Stimulated activated naive CD8-positive, alpha-beta T cell treated with anti-CD3 and anti-CD28 coated beads, Interleukin-15, Interleukin-2, amounts not matched to agents 100 ng/mL and 50 ng/mL, for 24 hours (primary cell): ENCODE results near the gene CHCT1.
"Not testable (repeated sequence)": the region's sequence is repeated elsewhere in the genome, so short reads cannot be mapped to it uniquely, and the experiment has no call there.

Experiments
- H3K27ac Mint-ChIP-seq: one replicate; pipeline ENCODE4 v1.8.0; 2021; ENCODE audit warnings: mild to moderate bottlenecking, mixed read lengths
- H3K27me3 Mint-ChIP-seq: one replicate; pipeline ENCODE4 v1.8.0; 2021; ENCODE audit warnings: mixed read lengths
- H3K36me3 Mint-ChIP-seq: one replicate; pipeline ENCODE4 v1.8.0; 2021; ENCODE audit warnings: low read depth, mixed read lengths
- H3K4me1 Mint-ChIP-seq: one replicate; pipeline ENCODE4 v1.8.0; 2021; ENCODE audit warnings: low read depth, mixed read lengths
- H3K4me3 Mint-ChIP-seq: one replicate; pipeline ENCODE4 v1.8.0; 2021; ENCODE audit warnings: mild to moderate bottlenecking, mixed read lengths
- H3K9me3 Mint-ChIP-seq: one replicate; pipeline ENCODE4 v1.8.0; 2021; ENCODE audit warnings: mixed read lengths

The CHCT1 gene

GRCh38 chr17:60392845-60393702 is 29.2 kb upstream of the CHCT1 start:
- Mint-ChIP-seq H3K36me3 (peaks cover 4% of the 10 kb centered on the region), H3K4me3 (peak overlapping the region; percentile 93), H3K4me1 (peaks cover 67% of the 10 kb centered on the region), H3K27me3 (no peaks in the 10 kb centered on the region), H3K9me3 (no peaks in the 10 kb centered on the region), H3K27ac (peak overlapping the region; percentile 96)

DNA sequence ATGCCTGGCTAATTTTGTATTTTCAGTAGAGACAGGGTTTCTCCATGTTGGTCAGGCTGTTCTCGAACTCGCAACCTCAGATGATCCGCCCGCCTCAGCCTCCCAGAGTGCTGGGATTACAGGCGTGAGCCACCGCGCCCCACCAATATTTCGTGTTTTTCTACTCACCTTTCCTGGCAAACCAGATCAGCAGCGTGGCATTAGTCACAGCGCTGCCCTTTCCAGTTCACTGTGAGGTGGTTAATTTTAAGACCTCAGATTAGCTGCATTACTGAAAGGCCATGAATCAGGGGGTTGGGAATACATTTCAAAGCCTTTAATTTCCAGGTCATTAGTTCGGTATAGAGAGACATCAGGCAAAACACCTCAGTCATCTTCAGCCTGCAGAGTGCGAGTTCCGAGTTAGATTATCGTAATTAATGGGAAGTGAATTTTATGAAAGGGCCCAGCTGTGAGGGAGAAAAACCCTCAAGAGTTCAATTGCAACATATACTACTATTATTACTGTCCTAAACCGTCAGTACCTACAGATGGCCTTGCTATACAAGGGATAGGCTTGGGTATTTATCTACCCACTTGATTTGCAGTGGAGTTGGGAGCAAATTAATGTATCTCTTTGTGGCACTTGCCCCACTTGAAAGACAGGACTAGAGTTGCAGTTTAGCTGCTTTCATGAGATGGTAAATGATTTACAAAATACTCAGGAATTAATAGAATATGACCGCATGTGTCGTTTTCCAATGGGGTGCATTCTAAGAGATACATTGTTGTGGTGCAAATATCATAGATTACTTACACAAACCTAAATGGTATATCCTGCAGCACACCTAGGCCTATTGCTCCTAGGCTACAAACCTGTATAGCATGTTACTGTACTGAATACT is 28.2 kb upstream of the CHCT1 start:
- Mint-ChIP-seq H3K4me1 (peaks cover 62% of the 10 kb centered on the region), H3K27me3 (no peaks in the 10 kb centered on the region), H3K9me3 (no peaks in the 10 kb centered on the region), H3K36me3 (peaks cover 4% of the 10 kb centered on the region), H3K4me3 (peak overlapping the region; percentile 30), H3K27ac (peak overlapping the region; percentile 58)

- H3K4me1 Mint-ChIP-seq = peaks cover 55% of the 10 kb centered on the region
- H3K36me3 Mint-ChIP-seq = peaks cover 4% of the 10 kb centered on the region
- no peaks in the 10 kb centered on the region for H3K9me3 Mint-ChIP-seq
- no peak overlapping the region for H3K4me3 Mint-ChIP-seq
- peak overlapping the region; percentile 36 for H3K27ac Mint-ChIP-seq
- H3K27me3 Mint-ChIP-seq = no peaks in the 10 kb centered on the region
These were observed 26.7 kb upstream of the CHCT1 start for GRCh38 chr17:60395508-60396065.

DNA sequence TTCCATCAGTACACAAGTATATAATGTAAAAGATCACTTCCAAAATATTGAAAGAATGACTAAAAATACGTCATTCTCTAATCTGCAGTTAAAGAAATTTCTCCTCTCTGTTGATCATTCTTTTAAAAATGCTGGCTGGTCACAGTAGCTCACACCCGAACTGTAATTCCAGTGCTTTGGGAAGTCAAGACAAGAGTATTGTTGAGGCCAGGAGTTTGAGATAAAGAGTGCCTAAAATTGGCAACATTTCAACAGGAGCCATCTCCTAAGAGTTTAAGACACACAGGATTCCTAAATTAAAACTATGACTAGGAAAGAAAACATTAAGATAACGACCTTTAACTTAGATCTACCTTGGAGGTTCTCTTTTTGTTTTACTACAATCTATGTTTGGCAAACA is 25.9 kb upstream of the CHCT1 start:
- Mint-ChIP-seq H3K9me3 (no peaks in the 10 kb centered on the region), H3K4me3 (no peak overlapping the region), H3K36me3 (peaks cover 4% of the 10 kb centered on the region), H3K27ac (no peak overlapping the region), H3K4me1 (peaks cover 49% of the 10 kb centered on the region), H3K27me3 (no peaks in the 10 kb centered on the region)

- Mint-ChIP-seq H3K4me1 (peaks cover 43% of the 10 kb centered on the region), H3K36me3 (peaks cover 4% of the 10 kb centered on the region), H3K9me3 (no peaks in the 10 kb centered on the region), H3K27me3 (no peaks in the 10 kb centered on the region), H3K27ac (peak overlapping the region; percentile 46), H3K4me3 (peak overlapping the region; percentile 1)
These were observed 23.9 kb upstream of the CHCT1 start for GRCh38 chr17:60398227-60398959.

DNA sequence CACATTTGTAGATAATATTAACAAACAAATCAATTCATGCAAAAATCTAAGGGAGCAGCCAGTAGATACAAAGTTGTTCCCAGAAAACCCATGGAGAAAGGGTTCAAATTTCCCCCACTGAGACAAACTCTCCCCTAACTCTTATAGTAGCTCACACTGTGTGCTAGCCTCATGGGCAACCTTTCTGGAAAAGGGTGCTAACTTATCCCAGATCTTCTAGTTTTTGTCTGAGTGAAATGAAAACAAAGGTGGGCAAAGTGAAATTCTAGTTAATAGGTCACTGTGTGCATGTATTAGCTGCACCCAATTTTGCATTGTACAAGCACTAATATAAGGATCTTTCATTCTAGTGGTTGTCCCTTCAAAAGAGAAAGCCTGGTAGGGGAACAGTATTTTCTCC is 20.5 kb upstream of the CHCT1 start:
- no peaks in the 10 kb centered on the region for H3K9me3 Mint-ChIP-seq
- no peaks in the 10 kb centered on the region for H3K27me3 Mint-ChIP-seq
- no peak overlapping the region for H3K27ac Mint-ChIP-seq
- peaks cover 18% of the 10 kb centered on the region for H3K4me1 Mint-ChIP-seq
- no peak overlapping the region for H3K4me3 Mint-ChIP-seq
- no peaks in the 10 kb centered on the region for H3K36me3 Mint-ChIP-seq

- Mint-ChIP-seq H3K4me1 (peaks cover 5% of the 10 kb centered on the region), H3K4me3 (no peak overlapping the region), H3K9me3 (no peaks in the 10 kb centered on the region), H3K36me3 (no peaks in the 10 kb centered on the region), H3K27ac (no peak overlapping the region), H3K27me3 (no peaks in the 10 kb centered on the region)
These were observed 18.8 kb upstream of the CHCT1 start for GRCh38 chr17:60403523-60403810.

DNA sequence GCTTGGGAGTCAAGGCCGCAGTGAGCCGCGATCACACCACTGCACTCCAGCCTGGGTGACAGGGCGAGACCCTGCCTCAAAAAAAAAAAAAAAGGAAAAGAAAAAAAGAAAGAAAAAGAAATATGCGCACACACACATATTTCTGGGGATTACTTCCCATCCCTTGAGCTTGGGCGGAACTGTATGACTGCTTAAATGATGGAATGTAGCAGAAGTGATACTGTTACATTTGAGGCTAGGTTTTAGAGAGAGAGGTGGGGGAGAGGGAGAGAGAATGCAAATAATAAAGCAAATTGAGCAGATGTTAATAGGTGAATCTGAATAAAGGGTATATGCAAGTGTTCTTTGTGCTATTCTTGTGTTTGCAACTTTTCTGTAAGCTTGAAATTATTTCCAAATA is 18.3 kb upstream of the CHCT1 start:
- no peak overlapping the region for H3K4me3 Mint-ChIP-seq
- no peaks in the 10 kb centered on the region for H3K9me3 Mint-ChIP-seq
- H3K27me3 Mint-ChIP-seq = no peaks in the 10 kb centered on the region
- peaks cover 4% of the 10 kb centered on the region for H3K4me1 Mint-ChIP-seq
- H3K27ac Mint-ChIP-seq = no peak overlapping the region
- no peaks in the 10 kb centered on the region for H3K36me3 Mint-ChIP-seq

GRCh38 chr17:60406887-60407286 is 15.4 kb upstream of the CHCT1 start:
- H3K4me3 Mint-ChIP-seq = no peak overlapping the region
- no peak overlapping the region for H3K27ac Mint-ChIP-seq
- no peaks in the 10 kb centered on the region for H3K9me3 Mint-ChIP-seq
- no peaks in the 10 kb centered on the region for H3K4me1 Mint-ChIP-seq
- H3K36me3 Mint-ChIP-seq = no peaks in the 10 kb centered on the region
- no peaks in the 10 kb centered on the region for H3K27me3 Mint-ChIP-seq

DNA sequence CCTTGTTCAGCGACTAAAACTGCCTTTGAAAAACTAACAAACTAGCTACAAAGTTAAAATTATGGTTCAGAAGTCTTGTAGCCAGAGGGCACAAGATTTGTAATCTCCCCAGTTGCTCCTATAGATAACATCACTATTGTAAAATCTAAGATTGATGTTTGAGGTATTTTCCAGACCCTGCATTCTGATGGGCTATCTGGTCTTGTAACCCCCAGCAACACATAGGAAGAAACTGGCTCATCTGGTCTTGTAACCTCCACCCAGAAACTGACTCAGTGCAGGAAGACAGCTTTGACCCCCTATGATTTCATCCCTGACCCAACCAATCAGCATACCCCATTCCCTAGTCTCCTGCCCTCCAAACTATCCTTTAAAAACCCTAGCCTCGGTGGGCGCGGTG is 12.3 kb upstream of the CHCT1 start:
- no peaks in the 10 kb centered on the region for H3K4me1 Mint-ChIP-seq
- no peaks in the 10 kb centered on the region for H3K36me3 Mint-ChIP-seq
- no peak overlapping the region for H3K27ac Mint-ChIP-seq
- H3K9me3 Mint-ChIP-seq = no peaks in the 10 kb centered on the region
- H3K4me3 Mint-ChIP-seq = no peak overlapping the region
- H3K27me3 Mint-ChIP-seq = no peaks in the 10 kb centered on the region

DNA sequence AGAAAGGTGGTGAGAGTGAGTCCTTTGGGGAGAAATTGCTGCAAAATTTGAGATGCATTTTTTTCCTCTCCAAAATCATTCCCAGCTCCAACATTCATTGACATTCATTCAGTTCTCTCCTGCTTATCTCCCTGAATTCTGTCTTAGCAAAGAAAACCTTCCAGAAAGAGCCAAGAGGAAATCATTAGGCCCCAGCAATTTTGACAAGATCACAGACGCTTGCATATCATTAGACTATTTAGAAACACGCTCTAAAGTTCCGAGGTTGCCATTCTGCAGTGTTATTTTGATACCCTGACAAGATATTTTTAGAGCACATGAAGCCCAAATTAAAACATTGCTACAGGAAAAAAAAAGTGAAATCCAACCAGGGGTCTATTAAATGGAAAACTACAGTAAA is 9.6 kb upstream of the CHCT1 start:
- no peaks in the 10 kb centered on the region for H3K9me3 Mint-ChIP-seq
- H3K4me1 Mint-ChIP-seq = no peaks in the 10 kb centered on the region
- no peak overlapping the region for H3K27ac Mint-ChIP-seq
- no peak overlapping the region for H3K4me3 Mint-ChIP-seq
- H3K36me3 Mint-ChIP-seq = no peaks in the 10 kb centered on the region
- H3K27me3 Mint-ChIP-seq = no peaks in the 10 kb centered on the region

- no peaks in the 10 kb centered on the region for H3K9me3 Mint-ChIP-seq
- H3K4me3 Mint-ChIP-seq = no peak overlapping the region
- H3K27me3 Mint-ChIP-seq = no peaks in the 10 kb centered on the region
- H3K36me3 Mint-ChIP-seq = no peaks in the 10 kb centered on the region
- H3K27ac Mint-ChIP-seq = no peak overlapping the region
- H3K4me1 Mint-ChIP-seq = no peaks in the 10 kb centered on the region
These were observed 7.1 kb upstream of the CHCT1 start for GRCh38 chr17:60415146-60415545.

GRCh38 chr17:60416368-60416925 is 5.8 kb upstream of the CHCT1 start:
- Mint-ChIP-seq H3K36me3 (no peaks in the 10 kb centered on the region), H3K27me3 (no peaks in the 10 kb centered on the region), H3K9me3 (no peaks in the 10 kb centered on the region), H3K27ac (no peak overlapping the region), H3K4me1 (peaks cover 6% of the 10 kb centered on the region), H3K4me3 (no peak overlapping the region)

- not testable (repeated sequence) for H3K4me1 Mint-ChIP-seq, H3K27ac Mint-ChIP-seq, H3K9me3 Mint-ChIP-seq, H3K27me3 Mint-ChIP-seq, H3K36me3 Mint-ChIP-seq, H3K4me3 Mint-ChIP-seq
These were observed 3.3 kb upstream of the CHCT1 start for GRCh38 chr17:60419003-60419402.
